Osteocyte (in vitro differentiated cells): Measurements from ENCODE around the gene DOHH. TPM values are rescaled to one million over a fixed set of nuclear protein-coding genes. Genes with fewer than 3 reads are reported as not detected.

Experiments
- DNase-seq: peaks from one replicate; pipeline ENCODE4 v3.0.0; 2021; ENCODE audit warnings: mixed read lengths; ENCODE audit not compliant: unreplicated experiment; ENCODE audit errors: extremely low spot score
- H3K27ac Mint-ChIP-seq: one replicate; pipeline ENCODE4 v1.8.0; 2021; ENCODE audit warnings: mild to moderate bottlenecking, mixed read lengths; ENCODE audit not compliant: unreplicated experiment
- H3K27me3 Mint-ChIP-seq: one replicate; pipeline ENCODE4 v1.8.0; 2021; ENCODE audit warnings: mixed read lengths; ENCODE audit not compliant: unreplicated experiment
- H3K36me3 Mint-ChIP-seq: one replicate; pipeline ENCODE4 v1.8.0; 2021; ENCODE audit warnings: mixed read lengths; ENCODE audit not compliant: unreplicated experiment
- H3K4me1 Mint-ChIP-seq: one replicate; pipeline ENCODE4 v1.8.0; 2021; ENCODE audit warnings: mixed read lengths; ENCODE audit not compliant: unreplicated experiment
- H3K4me3 Mint-ChIP-seq: one replicate; pipeline ENCODE4 v1.8.0; 2021; ENCODE audit warnings: mild to moderate bottlenecking, moderate library complexity, mixed read lengths; ENCODE audit not compliant: unreplicated experiment
- H3K9me3 Mint-ChIP-seq: one replicate; pipeline ENCODE4 v1.8.0; 2021; ENCODE audit warnings: mixed read lengths; ENCODE audit not compliant: unreplicated experiment
- long read RNA-seq: library from polyadenylated mRNA; unstranded; transcript quantifications from one replicate; pipeline ENCODE4 v2.0.0, GENCODE V29; 2021
- total RNA-seq: library from RNA; stranded (reverse); gene quantifications from 2 replicates; pipeline ENCODE4 v1.2.1, GENCODE V29; 2021
- TF ChIP-seq, protein P1 (sequence below): fragments of 200-600 bp; sonication (generic); IDR thresholded peaks from 2 replicates; pipeline ENCODE4 v1.5.0; 2021; ENCODE audit warnings: antibody characterized with exemption, mild to moderate bottlenecking, moderate library complexity

Gene DOHH, protein sequence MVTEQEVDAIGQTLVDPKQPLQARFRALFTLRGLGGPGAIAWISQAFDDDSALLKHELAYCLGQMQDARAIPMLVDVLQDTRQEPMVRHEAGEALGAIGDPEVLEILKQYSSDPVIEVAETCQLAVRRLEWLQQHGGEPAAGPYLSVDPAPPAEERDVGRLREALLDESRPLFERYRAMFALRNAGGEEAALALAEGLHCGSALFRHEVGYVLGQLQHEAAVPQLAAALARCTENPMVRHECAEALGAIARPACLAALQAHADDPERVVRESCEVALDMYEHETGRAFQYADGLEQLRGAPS
- 10.0 and 10.8 TPM in 2 replicates for total RNA-seq
- long read RNA-seq: 0 reads

DNA sequence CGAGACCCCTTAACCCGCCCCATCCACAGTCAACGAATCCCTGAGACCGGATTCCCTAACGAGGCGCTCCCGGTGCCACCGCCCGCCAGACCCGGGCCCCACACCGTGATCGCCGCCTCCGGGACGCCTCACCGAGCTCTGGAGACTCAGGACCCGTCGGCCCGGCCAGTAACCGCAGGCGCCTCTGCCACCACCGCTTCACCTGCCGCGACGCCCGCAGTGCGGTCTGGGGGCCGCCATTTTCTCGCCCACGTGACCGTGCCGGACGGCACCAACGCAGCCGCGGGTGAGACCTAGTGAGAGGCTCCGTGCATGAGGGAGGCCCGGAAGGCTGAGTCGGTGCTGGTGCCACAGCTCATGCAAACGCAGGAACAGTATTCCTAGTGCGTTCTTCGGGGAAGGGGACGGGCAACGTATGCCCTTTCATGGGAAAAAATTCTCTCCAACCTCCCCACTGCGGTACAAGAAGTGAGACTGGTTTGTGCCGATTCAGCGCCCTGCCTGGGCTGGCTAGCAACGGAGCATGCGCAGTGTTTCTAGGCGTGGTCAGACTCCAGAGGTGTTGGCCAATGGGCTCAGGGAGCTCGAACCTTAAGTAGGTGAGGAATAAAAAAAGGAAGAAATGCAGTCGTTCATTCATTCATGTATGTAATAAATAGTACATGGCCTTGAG is at the start of gene DOHH:
Gene DOHH (minus strand): TSS at position 246 of the 673 bp plus-strand sequence. CDS start 3,860 bp downstream, outside the sequence.
- peak; percentile 98 for DNase-seq
- Mint-ChIP-seq H3K9me3 (no peaks in the 10 kb centered on the region), H3K4me1 (peaks cover 17% of the 10 kb centered on the region), H3K27me3 (no peaks in the 10 kb centered on the region), H3K27ac (peak within 1 kb of the TSS; percentile 96), H3K4me3 (peak within 1 kb of the TSS; percentile 87), H3K36me3 (peaks cover 5% of the 10 kb centered on the region)
- TF ChIP-seq, protein P1, sequence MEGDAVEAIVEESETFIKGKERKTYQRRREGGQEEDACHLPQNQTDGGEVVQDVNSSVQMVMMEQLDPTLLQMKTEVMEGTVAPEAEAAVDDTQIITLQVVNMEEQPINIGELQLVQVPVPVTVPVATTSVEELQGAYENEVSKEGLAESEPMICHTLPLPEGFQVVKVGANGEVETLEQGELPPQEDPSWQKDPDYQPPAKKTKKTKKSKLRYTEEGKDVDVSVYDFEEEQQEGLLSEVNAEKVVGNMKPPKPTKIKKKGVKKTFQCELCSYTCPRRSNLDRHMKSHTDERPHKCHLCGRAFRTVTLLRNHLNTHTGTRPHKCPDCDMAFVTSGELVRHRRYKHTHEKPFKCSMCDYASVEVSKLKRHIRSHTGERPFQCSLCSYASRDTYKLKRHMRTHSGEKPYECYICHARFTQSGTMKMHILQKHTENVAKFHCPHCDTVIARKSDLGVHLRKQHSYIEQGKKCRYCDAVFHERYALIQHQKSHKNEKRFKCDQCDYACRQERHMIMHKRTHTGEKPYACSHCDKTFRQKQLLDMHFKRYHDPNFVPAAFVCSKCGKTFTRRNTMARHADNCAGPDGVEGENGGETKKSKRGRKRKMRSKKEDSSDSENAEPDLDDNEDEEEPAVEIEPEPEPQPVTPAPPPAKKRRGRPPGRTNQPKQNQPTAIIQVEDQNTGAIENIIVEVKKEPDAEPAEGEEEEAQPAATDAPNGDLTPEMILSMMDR: no peak

DNA sequence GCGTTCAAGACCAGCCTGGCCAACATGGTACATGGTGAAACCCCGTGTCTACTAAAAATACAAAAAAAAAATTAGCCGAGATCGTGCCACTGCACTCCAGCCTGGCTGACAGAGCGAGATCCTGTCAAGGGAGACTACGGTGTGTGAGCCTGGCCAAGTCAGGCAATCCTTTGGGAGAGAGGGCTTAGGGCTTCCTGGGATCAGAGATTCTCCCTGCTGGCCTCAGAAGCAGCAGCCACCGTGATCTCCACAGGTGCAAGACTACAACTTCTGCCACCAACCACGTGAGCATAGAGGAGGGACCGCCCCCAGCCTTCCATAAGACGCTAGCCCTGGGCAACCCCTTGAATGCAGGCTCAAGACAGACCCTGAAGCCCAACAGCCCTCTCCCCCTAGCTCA is 49.3 kb upstream of the DOHH start:
- TF ChIP-seq, protein P1: no peak
- H3K36me3 Mint-ChIP-seq: peaks cover 4% of the 10 kb centered on the region
- no peaks in the 10 kb centered on the region for H3K27me3 Mint-ChIP-seq
- H3K27ac Mint-ChIP-seq: no peak overlapping the region
- H3K9me3 Mint-ChIP-seq: no peaks in the 10 kb centered on the region
- peaks cover 27% of the 10 kb centered on the region for H3K4me1 Mint-ChIP-seq
- no peak overlapping the region for H3K4me3 Mint-ChIP-seq
- no peak for DNase-seq

DNA sequence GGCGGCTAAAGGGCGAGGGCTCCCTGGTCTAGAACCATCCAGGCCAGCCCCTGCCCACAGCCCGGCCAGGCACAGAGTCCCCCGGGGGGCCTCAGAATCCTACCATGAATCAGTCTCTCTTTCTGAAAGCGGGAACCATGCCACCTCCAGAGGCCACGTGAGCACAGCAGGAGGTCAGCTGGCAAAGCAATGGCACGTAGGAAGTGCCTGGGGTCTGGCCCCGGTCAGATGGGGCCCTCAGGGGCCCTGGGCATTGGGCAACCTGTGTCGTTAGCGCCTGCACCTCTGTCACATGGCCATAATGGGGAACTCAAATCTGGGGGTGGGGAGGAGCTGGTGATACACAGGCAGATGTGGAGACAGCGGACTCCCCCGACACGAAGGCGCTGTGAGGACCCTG is 48.1 kb upstream of the DOHH start:
- DNase-seq: no peak
- H3K4me1 Mint-ChIP-seq: peaks cover 21% of the 10 kb centered on the region
- no peak overlapping the region for H3K4me3 Mint-ChIP-seq
- H3K27ac Mint-ChIP-seq: no peak overlapping the region
- no peaks in the 10 kb centered on the region for H3K27me3 Mint-ChIP-seq
- TF ChIP-seq, protein P1: no peak
- no peaks in the 10 kb centered on the region for H3K9me3 Mint-ChIP-seq
- peaks cover 4% of the 10 kb centered on the region for H3K36me3 Mint-ChIP-seq

DNA sequence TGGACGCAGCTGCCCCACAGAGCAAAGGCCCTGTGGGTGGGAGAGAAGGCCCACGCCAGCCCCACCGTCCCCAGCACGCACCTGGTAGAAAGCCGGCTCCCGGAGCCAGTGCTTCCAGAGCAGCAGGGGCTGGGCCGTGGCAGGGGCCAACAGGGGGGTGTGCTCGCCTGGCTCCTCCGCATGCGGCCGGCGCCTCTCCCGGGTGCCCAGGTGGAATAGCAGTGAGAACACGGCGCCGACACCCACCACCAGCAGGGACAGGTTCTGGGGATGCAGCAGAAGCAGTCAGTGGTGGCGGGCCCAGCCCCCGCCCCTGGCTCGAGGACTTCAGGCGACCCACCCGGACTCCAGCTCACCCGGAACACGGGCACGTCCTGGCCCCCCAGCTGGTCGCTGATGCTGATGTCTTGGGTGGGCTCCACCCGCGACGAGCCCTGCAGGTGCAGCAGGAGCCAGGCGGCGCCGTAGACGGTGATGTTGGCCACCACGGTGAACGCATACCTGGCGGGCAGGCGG is 47.4 kb upstream of the DOHH start:
- Mint-ChIP-seq H3K27ac (no peak overlapping the region), H3K4me3 (no peak overlapping the region), H3K27me3 (no peaks in the 10 kb centered on the region), H3K4me1 (peaks cover 16% of the 10 kb centered on the region), H3K36me3 (peaks cover 4% of the 10 kb centered on the region), H3K9me3 (no peaks in the 10 kb centered on the region)
- DNase-seq: no peak
- TF ChIP-seq, protein P1: no peak

DNA sequence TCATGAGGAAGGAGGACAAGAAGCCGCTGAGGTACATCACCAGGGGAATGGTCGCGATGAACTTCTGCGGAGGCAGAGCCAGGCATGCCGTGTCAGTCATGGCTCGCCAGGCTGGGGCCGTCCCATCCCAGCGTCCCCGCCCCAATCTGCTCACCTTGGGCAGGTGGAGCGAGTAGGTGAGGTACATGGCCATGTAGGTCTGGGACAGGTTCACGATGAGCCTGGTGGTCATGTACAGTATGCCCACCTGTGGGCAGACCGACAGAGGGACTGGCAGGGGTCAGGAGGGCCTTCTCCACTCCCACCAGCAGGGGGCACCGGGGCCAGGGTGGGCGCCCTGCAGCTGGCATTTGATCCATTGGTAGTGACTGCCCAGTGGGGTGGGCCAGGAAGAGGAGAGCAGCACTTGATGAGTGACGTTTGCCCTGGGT is 46.8 kb upstream of the DOHH start:
- no peak overlapping the region for H3K4me3 Mint-ChIP-seq
- H3K36me3 Mint-ChIP-seq: peaks cover 4% of the 10 kb centered on the region
- no peak overlapping the region for H3K27ac Mint-ChIP-seq
- no peaks in the 10 kb centered on the region for H3K27me3 Mint-ChIP-seq
- DNase-seq: no peak
- H3K9me3 Mint-ChIP-seq: no peaks in the 10 kb centered on the region
- H3K4me1 Mint-ChIP-seq: peaks cover 14% of the 10 kb centered on the region
- TF ChIP-seq, protein P1: peak; percentile 51
